RCC 7860 (cell line): ENCODE measurements around the gene NPHP4.
"Not testable (repeated sequence)": the region's sequence is repeated elsewhere in the genome, so short reads cannot be mapped to it uniquely, and the experiment has no call there.

ENCODE experiments used
- DNase-seq: peaks from one replicate; pipeline ENCODE4 v3.0.0-alpha.2; 2015; ENCODE audit warnings: low spot score
- FAIRE-seq: peaks from 2 replicates; lab custom pipeline; 2012; peaks lifted over from hg19 to GRCh38; lab: Jason Lieb, UNC

NPHP4 gene

GRCh38 chr1:6024376-6024775 is 32.2 kb upstream of the NPHP4 start:
- FAIRE-seq (no peak), DNase-seq (no peak)

- FAIRE-seq (no peak), DNase-seq (no peak)
These were observed 31.1 kb upstream of the NPHP4 start for GRCh38 chr1:6023346-6023745.

DNA sequence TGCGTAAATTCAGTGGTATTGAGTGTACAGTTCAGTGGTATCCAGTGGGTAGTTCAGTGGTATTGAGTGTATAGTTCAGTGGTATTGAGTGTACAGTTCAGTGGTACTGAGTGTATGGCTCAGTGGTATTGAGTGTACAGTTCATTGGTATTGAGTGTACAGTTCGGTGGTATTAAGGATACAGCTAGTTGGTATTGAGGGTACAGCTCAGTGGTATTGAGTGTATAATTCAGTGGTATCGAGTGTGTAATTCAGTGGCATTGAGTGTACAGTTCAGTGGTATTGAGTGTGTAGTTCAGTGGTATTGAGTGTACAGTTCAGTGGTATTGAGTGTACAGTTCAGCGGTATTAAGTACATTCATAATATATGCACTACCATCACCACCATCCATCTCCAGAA is 30.0 kb upstream of the NPHP4 start:
- no peak for DNase-seq
- no peak for FAIRE-seq

DNA sequence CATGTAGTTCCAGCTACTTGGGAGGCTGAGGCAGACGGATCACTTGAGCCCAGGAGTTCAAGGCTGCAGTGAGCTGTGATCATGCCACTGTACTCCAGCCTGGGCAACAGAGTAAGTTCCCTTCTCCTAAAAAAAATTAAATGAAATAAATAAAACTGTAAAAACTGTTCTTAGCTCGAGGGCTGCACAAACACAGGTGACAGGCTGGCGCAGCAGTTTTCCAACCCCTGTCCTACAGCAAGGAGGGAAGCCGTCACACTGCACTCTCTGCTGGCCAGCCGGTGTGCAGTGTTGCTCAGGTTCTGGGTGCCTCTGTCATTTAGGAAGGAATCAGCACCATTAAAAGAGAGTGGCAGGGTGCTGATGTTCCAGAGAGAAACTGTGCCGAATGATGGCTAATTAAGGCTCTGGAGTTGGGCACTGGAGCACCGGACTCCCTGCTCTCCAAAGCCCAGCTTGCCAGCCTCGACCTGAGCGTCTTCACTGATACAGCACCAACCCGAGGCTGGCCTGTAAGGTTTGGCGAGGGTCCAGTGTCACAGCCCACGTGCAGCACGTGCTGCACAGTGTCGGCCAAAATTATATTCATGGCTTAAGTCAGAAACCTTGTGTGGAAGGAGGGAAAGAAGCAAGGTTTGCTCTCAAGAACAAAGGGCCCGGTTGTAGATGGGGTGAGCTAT is 27.1 kb upstream of the NPHP4 start:
- FAIRE-seq, result no peak

DNA sequence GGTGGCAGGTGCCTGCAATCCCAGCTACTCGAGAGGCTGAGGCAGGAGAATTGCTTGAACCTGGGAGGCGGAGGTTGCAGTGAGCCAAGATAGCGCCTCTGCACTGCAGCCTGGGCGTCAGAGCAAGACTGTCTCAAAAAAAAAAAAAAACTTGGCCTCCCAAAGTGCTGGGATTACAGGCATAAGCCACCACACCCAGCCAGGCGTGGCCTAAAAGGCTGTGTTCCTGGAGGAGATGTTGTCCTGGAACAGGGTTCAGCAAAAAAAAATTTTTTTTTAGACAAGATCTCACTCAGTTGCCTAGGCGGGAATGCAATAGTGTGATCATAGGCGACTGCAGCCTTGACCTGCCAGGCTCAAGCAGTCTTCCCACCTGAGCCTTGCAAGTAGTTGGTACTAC is 25.4 kb upstream of the NPHP4 start:
- FAIRE-seq, DNase-seq: not testable (repeated sequence)

More for the DNA sequence above, 27.1 kb upstream of the NPHP4 start:
- no peak for DNase-seq

DNA sequence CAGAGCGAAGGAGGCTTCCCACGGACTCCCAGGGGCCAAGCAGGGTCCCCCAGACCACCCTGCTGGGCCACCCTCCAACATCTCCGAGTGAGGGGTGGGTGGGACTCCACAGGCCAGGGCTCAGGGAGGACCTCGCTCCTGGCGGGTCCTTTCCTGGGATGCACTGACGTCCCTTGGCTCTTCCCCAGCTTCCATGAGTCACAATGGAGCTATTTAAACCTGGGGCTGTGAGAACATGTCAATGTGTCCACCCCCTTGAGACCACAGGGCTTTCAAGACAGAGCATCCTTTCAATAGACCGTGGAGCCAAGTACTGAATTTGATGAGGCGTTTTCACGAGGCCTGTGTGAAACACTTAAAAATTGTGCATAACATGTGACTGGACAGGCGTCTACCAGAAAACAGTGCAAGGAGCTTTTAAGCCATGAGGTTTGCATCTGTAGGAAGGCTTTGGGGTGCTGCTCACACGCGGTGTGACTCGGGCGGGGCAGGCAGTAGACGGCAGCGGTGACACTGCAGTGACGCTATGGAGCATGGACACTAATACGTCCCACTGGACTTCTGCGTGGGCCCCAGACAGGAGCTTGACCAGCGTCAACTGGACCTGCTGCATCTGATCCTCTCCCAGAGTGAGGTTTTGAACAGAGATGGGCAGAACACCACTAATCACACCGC is 24.1 kb upstream of the NPHP4 start:
- FAIRE-seq (no peak), DNase-seq (peak; percentile 17)

DNA sequence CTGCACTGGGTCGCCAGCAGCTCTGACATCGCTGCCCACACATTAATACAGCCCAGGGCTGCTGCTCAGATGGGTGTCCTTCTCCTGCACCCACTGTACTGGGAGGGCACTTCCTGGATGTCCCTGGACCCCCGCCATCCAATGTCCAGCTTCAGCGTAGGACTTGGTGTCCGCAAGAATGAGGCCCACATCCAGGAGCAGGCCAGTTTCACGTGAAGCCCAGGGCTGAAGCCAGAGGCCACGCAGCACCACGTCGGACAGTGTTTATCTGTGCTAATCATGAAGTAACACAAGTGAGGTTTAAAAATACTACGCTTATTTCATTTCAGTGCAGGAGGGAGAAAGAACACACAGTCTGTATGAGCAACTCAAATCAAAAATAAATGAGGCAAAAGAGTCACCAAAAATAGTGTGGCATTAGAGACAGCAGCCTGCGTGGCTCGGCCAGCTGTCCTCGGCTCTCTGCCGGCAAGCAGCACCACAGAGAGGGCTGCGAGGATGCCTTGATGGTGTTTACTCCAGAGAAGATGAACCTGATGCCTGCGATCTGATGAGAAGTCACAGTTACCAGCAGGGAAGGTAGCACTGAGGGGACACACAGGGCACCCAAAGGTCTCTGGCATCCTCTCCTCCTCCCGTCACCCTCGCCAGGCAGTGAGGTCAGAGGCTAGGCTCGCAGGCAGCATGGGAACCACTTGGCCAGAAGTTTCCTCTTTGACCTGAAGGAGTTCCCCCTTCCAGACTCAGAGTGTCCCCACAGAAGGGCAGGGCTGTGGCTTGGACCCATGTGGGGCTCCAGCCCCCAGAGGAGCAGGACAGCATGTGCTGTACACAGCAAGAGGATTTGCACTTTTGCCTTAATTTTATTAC is 22.1 kb upstream of the NPHP4 start:
- no peak for DNase-seq
- no peak for FAIRE-seq

DNA sequence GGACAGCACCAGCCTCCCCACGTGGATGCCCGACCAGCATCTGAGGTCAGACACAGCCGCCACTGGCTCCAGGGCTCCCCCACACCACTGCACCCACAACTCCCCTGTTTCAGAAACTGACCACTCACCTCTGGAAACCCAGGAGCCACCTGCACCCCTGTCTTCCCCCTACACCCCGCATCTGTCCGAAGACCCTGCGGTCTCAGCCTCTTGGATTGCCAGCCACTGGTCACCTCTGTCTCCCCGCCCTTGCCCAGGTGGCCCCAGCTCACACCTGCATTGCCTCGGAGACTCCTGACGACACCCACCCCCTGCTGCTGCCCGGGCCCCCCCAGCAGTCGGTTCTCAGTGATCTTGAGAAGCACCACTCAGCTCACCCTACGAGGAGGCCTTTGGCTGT is 21.3 kb upstream of the NPHP4 start:
- FAIRE-seq (no peak), DNase-seq (no peak)

- no peak for FAIRE-seq
These were observed 20.5 kb upstream of the NPHP4 start for GRCh38 chr1:6012529-6013318.

GRCh38 chr1:6011946-6012258 is 19.7 kb upstream of the NPHP4 start:
- no peak for FAIRE-seq
- DNase-seq, result no peak

More at GRCh38 chr1:6012529-6013318, 20.5 kb upstream of the NPHP4 start:
- no peak for DNase-seq

GRCh38 chr1:6011161-6011945 is 19.1 kb upstream of the NPHP4 start:
- FAIRE-seq (no peak), DNase-seq (no peak)

DNA sequence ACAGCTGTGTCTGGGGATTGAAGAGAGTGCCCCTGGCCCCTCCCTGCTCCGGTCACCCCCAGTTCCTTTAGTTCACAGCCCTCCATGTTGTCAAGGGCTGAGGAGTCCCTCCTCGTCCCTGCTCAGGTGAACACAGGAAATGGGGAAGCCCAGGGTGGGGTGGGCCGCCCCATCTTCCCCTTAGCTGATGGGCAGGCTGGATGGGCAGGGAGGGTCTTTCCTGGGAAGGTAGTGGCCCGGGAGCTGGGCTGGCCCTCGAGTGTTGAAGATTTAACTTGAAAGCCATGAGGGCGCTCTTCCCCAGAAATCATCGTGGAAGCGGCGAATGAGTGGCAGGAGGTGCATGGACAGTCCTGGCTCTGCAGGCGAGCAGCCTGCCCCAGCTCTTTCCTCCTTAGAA is 18.3 kb upstream of the NPHP4 start:
- FAIRE-seq, result no peak

GRCh38 chr1:6009120-6010040 is 17.2 kb upstream of the NPHP4 start:
- FAIRE-seq (no peak), DNase-seq (no peak)

More for the DNA sequence above, 18.3 kb upstream of the NPHP4 start:
- no peak for DNase-seq

DNA sequence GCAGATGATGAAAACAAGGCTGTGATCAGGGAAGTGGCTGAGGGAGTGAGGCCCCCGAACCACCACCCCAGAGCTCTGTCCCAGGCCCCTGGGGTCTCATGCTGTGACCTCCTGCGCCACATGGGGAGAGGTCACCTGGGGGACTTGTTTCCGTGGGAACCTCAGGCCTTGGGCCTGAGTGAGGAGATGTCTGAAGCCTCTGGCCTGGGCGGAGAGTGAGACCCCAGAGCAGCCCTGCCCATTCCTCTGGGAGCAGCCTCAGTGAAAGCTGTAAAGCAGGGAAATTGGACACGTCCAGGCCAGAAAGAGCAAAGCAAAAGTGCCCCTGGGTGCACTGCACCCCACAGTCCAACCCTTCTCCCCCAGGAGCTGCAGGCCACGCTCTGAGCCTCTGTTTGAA is 16.5 kb upstream of the NPHP4 start:
- FAIRE-seq (no peak), DNase-seq (no peak)

DNA sequence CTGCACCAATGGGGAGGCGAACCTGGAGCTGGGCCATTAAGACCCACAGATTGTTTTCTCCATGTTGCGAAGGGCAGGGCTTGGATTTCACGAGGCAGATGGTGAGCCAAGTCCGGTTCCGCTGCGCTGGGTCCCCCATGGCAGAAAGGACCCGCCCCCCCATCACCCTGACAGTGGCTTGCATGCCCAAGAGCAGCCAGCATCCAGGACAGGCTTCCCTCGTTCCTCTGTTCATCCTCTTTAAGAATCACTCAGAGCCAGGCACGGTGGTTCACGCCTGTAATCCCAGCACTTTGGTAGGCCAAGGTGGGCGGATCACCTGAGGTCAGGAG is 15.8 kb upstream of the NPHP4 start:
- FAIRE-seq, result no peak
- no peak for DNase-seq

DNA sequence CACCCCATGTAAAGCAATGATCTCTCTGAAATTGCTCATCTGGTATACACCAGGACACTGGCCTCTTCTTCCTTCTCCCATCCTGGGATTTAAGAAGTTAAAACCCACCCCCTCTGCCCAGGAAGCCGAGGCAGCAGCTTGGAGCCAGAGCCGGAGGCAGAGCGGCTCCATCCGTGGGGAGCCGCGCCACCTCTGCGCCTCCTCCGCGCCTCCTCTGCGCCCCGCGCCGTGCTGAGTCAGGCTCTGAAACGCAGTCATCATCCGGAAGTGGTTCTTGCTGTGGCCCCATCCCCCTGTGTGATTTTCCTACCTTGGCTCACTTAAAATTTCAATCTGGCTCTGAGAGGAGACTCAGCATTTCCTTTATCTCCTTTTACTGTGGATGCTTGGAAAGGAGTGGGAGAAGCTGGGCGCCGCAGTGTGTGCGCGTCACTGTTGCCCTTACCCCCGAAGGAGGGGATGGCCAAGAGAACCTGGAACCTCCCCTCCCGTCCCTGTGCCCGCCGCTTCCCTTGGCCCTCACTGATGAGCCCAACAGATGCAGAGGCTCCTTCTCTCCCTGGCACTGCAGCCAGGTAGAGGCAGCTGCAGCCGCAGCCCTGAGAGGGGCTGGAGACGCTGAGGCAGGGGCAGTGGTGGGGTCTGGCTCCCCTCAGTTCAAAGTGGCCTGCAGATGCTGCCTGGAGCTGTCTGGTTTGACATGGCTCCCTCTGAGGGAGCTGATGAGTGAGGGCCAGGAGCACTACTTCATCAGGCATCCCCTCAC is 15.3 kb upstream of the NPHP4 start:
- DNase-seq (no peak), FAIRE-seq (no peak)

DNA sequence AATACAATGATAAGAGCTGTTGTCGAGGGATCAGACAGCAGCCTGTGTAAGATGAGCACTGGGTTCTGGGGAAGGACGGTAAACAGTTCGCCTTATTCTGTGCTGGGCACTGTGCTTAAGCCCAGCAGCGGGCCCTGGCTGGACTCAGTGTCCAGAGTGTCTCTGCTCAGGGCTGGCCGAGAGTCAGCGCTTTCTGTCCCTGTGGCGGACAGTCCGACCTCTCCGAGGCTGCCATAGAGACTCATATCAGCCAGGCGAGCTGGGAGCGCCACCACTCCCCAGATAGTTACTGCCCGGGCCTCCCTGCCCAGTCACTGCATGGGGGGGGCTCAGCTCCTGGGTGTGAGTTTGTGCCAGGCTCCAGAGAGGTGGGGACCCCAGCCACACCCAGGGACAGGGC is 14.7 kb upstream of the NPHP4 start:
- FAIRE-seq, result no peak
- no peak for DNase-seq

DNA sequence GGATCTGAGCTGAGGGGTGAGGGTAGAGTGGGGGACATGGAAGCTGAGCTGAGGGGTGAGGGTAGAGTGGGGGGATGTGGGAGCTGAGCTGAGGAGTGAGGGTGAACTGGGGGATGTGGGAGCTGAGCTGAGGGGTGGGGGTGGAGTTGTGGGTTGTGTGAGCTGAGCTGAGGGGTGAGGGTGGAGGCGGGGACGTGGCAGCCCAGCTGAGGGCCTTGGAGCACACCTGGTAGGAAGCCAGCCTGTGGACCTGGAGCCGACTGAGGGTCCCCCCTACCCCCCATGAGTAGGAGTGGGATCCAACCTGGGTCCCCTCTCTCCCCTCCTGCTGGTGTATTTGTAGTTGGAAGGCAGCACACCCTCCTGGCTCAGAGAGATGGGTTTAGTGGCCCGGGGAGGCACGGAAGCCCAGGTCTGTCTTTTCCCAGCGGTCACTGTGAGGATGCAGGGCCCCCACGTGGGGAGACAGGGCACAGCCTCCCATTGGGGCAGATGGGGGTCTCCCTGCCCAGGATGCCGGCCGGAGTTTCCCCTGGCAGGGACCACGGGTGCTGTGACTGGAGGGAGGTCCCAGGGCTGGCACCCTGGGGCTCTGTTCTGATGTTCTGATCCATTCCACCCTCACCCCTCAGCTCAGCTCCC is 13.2 kb upstream of the NPHP4 start:
- no peak for DNase-seq
- FAIRE-seq, result no peak
